Right atrium auricular region (tissue), 2 donors: ENCODE data around the gene ZBTB7C. TPM values are rescaled to one million over a fixed set of nuclear protein-coding genes. Genes with fewer than 3 reads are reported as not detected.

Experiments
- DNase-seq: peaks from one replicate; pipeline ENCODE4 v3.0.0-alpha.2; 2019; ENCODE audit warnings: low spot score
- H3K27ac ChIP-seq, 2 donors: fragments of 200-600 bp; sonication (generic); 1 replicate in 1 of 2; 2 replicates in 1 of 2; pipeline ENCODE4 v1.5.1; 2016 to 2019
- H3K27me3 ChIP-seq, 2 donors: fragments of 200-600 bp; sonication (generic); one replicate each; pipeline versions ENCODE4 v1.5.1 to v1.6.0; 2017 to 2019
- H3K36me3 ChIP-seq: fragments of 200-600 bp; sonication (generic); one replicate; pipeline ENCODE4 v1.5.1; 2016
- H3K4me1 ChIP-seq, 2 donors: fragments of 200-600 bp; sonication (generic); one replicate each; pipeline versions ENCODE4 v1.5.1 to v1.6.0; 2017 to 2019
- H3K4me3 ChIP-seq, 2 donors: fragments of 200-600 bp; sonication (generic); 1 replicate in 1 of 2; 2 replicates in 1 of 2; pipeline ENCODE4 v1.5.1; 2017 to 2019; ENCODE audit warnings: mild to moderate bottlenecking in 1 of 2, moderate library complexity in 1 of 2
- H3K9me3 ChIP-seq, 2 donors: fragments of 200-600 bp; sonication (generic); one replicate each; pipeline ENCODE4 v1.5.1; 2019
- CTCF ChIP-seq, 2 donors: fragments of 200-600 bp; sonication (generic); IDR thresholded peaks; one replicate each; pipeline ENCODE4 v1.5.1; 2019; ENCODE audit warnings: antibody characterized with exemption in 2 of 2
- total RNA-seq, 2 donors: library from RNA; depleted of rRNA; stranded (reverse); fragments of >200 nt; gene quantifications; one replicate each; pipeline ENCODE4 v1.1.0, GENCODE V29; 2016

ZBTB7C gene
- total RNA-seq, 2 donors from 2014 or later: 1.8 to 7.7 TPM

- no peak overlapping the region for H3K27ac ChIP-seq
- no peaks in the 10 kb centered on the region for H3K36me3 ChIP-seq
- no peak for DNase-seq
- peak in 1 of 2 donors; percentile 26 for TF ChIP-seq CTCF (IDR thresholded peaks at IDR 0.05)
- no peaks in the 10 kb centered on the region for H3K27me3 ChIP-seq
- H3K9me3 ChIP-seq: no peaks in the 10 kb centered on the region
- H3K4me1 ChIP-seq: peaks cover 0 to 17% of the 10 kb centered on the region in 2 donors
- no peak overlapping the region for H3K4me3 ChIP-seq
Measured at GRCh38 chr18:48317781-48318381, 91.3 kb downstream of the ZBTB7C start.

- Histone ChIP-seq H3K27me3 (no peaks in the 10 kb centered on the region), H3K27ac (no peak overlapping the region), H3K4me1 (peaks cover 0 to 17% of the 10 kb centered on the region in 2 donors), H3K9me3 (no peaks in the 10 kb centered on the region), H3K36me3 (no peaks in the 10 kb centered on the region), H3K4me3 (no peak overlapping the region)
- no peak for TF ChIP-seq CTCF (IDR thresholded peaks at IDR 0.05)
- DNase-seq: no peak
Measured at GRCh38 chr18:48316177-48316576, 93.0 kb downstream of the ZBTB7C start.

- H3K36me3 ChIP-seq: no peaks in the 10 kb centered on the region
- H3K27me3 ChIP-seq: no peaks in the 10 kb centered on the region
- TF ChIP-seq CTCF (IDR thresholded peaks at IDR 0.05): no peak
- DNase-seq: no peak
- no peaks in the 10 kb centered on the region for H3K9me3 ChIP-seq
- H3K4me1 ChIP-seq: peaks cover 0 to 5% of the 10 kb centered on the region in 2 donors
- H3K4me3 ChIP-seq: no peak overlapping the region
- H3K27ac ChIP-seq: no peak overlapping the region
Measured at GRCh38 chr18:48314690-48315089, 94.5 kb downstream of the ZBTB7C start.

GRCh38 chr18:48313792-48314191, 95.4 kb downstream of the ZBTB7C start:
- Histone ChIP-seq H3K9me3 (no peaks in the 10 kb centered on the region), H3K4me1 (no peaks in the 10 kb centered on the region), H3K27ac (no peak overlapping the region), H3K27me3 (no peaks in the 10 kb centered on the region), H3K4me3 (no peak overlapping the region), H3K36me3 (no peaks in the 10 kb centered on the region)
- TF ChIP-seq CTCF (IDR thresholded peaks at IDR 0.05): no peak
- no peak for DNase-seq

- Histone ChIP-seq H3K4me1 (no peaks in the 10 kb centered on the region), H3K9me3 (no peaks in the 10 kb centered on the region), H3K4me3 (no peak overlapping the region), H3K36me3 (no peaks in the 10 kb centered on the region), H3K27ac (no peak overlapping the region), H3K27me3 (no peaks in the 10 kb centered on the region)
- no peak for DNase-seq
- TF ChIP-seq CTCF (IDR thresholded peaks at IDR 0.05): no peak
Measured at GRCh38 chr18:48312066-48312465, 97.1 kb downstream of the ZBTB7C start.

GRCh38 chr18:48310999-48311398, 98.2 kb downstream of the ZBTB7C start:
- Histone ChIP-seq H3K4me1 (no peaks in the 10 kb centered on the region), H3K36me3 (no peaks in the 10 kb centered on the region), H3K9me3 (no peaks in the 10 kb centered on the region), H3K27ac (no peak overlapping the region), H3K4me3 (no peak overlapping the region), H3K27me3 (no peaks in the 10 kb centered on the region)
- TF ChIP-seq CTCF (IDR thresholded peaks at IDR 0.05): no peak
- no peak for DNase-seq
